GM23248 (cell line): ENCODE results near the gene SPATS1. TPM values are rescaled to one million over a fixed set of nuclear protein-coding genes. Genes with fewer than 3 reads are reported as not detected.

Source experiments
- DNase-seq: peaks from one replicate; pipeline ENCODE4 v3.0.0-alpha.2; 2015
- H2AFZ ChIP-seq: fragments of 200-600 bp; sonication (generic); 2 replicates; pipeline ENCODE4 v1.6.1; 2016; ENCODE audit warnings: antibody characterized with exemption
- H3F3A ChIP-seq: fragments of 200-600 bp; sonication (generic); 2 replicates; pipeline ENCODE4 v1.6.1; 2016; ENCODE audit warnings: mild to moderate bottlenecking, antibody characterized with exemption, mixed run types; ENCODE audit not compliant: insufficient read depth
- H3K27ac ChIP-seq: fragments of 200-600 bp; sonication (generic); 2 replicates; pipeline ENCODE4 v1.5.1; 2016; ENCODE audit warnings: mild to moderate bottlenecking
- H3K27me3 ChIP-seq: fragments of 200-600 bp; sonication (generic); replicated peaks from 2 replicates; pipeline ENCODE4 v1.6.1; 2016; ENCODE audit warnings: mild to moderate bottlenecking; ENCODE audit not compliant: insufficient read depth
- H3K36me3 ChIP-seq: fragments of 200-600 bp; sonication (generic); 2 replicates; pipeline ENCODE4 v1.6.1; 2016; ENCODE audit warnings: low read depth, mild to moderate bottlenecking
- H3K4me1 ChIP-seq: fragments of 200-600 bp; sonication (generic); 2 replicates; pipeline ENCODE4 v1.6.1; 2016; ENCODE audit warnings: mild to moderate bottlenecking; ENCODE audit not compliant: insufficient read depth
- H3K4me2 ChIP-seq: fragments of 200-600 bp; sonication (generic); one replicate; pipeline ENCODE4 v1.6.1; 2016; ENCODE audit warnings: mild to moderate bottlenecking; ENCODE audit not compliant: unreplicated experiment
- H3K4me3 ChIP-seq: fragments of 200-600 bp; sonication (generic); 2 replicates; pipeline ENCODE4 v1.5.1; 2016; ENCODE audit warnings: mild to moderate bottlenecking
- H3K79me2 ChIP-seq: fragments of 200-600 bp; sonication (generic); 2 replicates; pipeline ENCODE4 v1.6.1; 2016; ENCODE audit warnings: mild to moderate bottlenecking; ENCODE audit not compliant: insufficient read depth
- H3K9ac ChIP-seq: fragments of 200-600 bp; sonication (generic); 2 replicates; pipeline ENCODE4 v1.6.1; 2016; ENCODE audit warnings: mild to moderate bottlenecking
- H3K9me2 ChIP-seq: fragments of 200-600 bp; sonication (generic); 2 replicates; pipeline ENCODE4 v1.6.1; 2016; ENCODE audit warnings: mixed run types, mild to moderate bottlenecking, moderate library complexity; ENCODE audit not compliant: insufficient read depth
- H3K9me3 ChIP-seq: fragments of 200-600 bp; sonication (generic); one replicate; pipeline ENCODE4 v1.6.1; 2017; ENCODE audit warnings: low read depth
- H4K20me1 ChIP-seq: fragments of 200-600 bp; sonication (generic); 2 replicates; pipeline ENCODE4 v1.6.0; 2016; ENCODE audit not compliant: insufficient read depth
- EZH2 ChIP-seq: fragments of 200-600 bp; sonication (generic); IDR thresholded peaks from 2 replicates; pipeline ENCODE4 v1.6.1; 2018; ENCODE audit warnings: antibody characterized with exemption, mild to moderate bottlenecking; ENCODE audit not compliant: insufficient read depth, poor library complexity, severe bottlenecking
- EZH2phosphoT487 ChIP-seq: fragments of 200-600 bp; sonication (generic); IDR thresholded peaks from 2 replicates; pipeline ENCODE4 v1.6.1; 2018; ENCODE audit warnings: antibody characterized with exemption, moderate library complexity, mild to moderate bottlenecking, low read depth; ENCODE audit not compliant: insufficient read depth
- WGBS, 2 experiments: methylation state at CpG; one replicate each; pipeline ENCODE4 v1.1.6; 2015 to 2017; ENCODE audit warnings: low lambda C conversion rate in 2 of 2, low coverage in 1 of 2; ENCODE audit errors: missing lambda C conversion rate in 2 of 2; 5-methylcytosine and 5-hydroxymethylcytosine counted together
- in situ Hi-C: fragments of 300-500 bp; cut with MboI; formaldehyde crosslinking; loops from 2 replicates; pipeline ENCODE4 v1.15.0; 2020
- polyA plus RNA-seq: library from polyadenylated mRNA; unstranded; fragments of >200 nt; fragmentation: Nextera tagmentation; extraction: Ambion mirVana; gene quantifications from 2 replicates; pipeline ENCODE4 v1.2.1, GENCODE V29; 2016
- total RNA-seq: library from RNA; depleted of rRNA; stranded (reverse); fragments of >200 nt; shearing (Covaris generic); gene quantifications from 2 replicates; pipeline ENCODE4 v1.2.3, GENCODE V29; 2014

The SPATS1 gene
- total and polyA plus RNA-seq, 2 experiments from 2014 or later = not detected

DNA sequence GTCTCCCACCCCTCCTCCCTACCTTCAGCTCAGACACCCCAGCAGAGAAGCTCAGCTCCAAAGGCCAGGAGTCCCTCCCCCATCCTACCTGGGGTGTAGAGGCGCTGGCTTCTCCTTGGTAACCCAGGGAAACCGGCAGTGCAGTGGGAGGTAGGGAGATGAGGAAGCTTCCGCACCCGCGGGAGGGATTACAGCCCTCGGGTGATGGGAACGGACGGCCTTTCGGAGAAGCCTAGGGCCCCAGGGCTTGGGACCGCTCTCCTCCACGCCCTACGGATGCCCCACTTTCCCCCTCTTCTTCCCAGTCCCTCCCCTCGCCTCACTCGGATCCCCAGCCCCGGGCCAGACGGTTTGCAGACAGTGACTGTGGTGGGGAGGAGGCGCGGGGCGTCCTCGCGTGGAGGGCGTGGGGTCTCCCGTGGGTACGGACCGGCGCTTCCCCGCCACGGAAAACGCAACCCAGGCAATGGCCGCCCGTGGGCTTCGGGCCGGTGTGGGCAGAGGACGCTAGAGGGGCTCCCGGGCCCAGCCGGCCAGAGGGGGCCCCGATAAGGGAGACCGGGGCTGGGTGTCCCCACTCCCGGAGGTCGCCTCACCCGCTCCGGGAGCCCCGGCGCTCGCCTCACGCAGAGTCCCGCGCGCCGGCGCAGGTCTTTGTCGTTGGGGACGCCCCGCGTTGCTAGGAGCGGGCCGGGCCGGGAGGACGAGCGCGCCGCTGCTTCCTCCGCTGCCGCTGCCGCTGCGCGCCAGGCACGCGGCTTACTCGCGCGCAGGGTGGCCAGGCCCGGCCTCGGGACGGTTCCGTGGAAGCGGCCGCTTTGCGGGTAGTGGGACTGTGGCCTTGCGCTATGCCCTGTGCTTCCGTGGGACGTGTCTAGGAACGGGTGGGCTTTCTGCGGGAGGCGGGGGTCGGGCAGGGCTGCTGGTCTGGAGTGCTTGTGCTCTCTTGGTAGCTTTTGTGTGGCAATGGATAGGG, 45.1 kb upstream of the SPATS1 start:
- peaks cover 49% of the 10 kb centered on the region for H3K27me3 ChIP-seq
- WGBS, 2 experiments = 2 to 3% methylated on average over 61 to 63 of the region's 86 CpGs
- no peaks in the 10 kb centered on the region for H3K9me2 ChIP-seq

DNA sequence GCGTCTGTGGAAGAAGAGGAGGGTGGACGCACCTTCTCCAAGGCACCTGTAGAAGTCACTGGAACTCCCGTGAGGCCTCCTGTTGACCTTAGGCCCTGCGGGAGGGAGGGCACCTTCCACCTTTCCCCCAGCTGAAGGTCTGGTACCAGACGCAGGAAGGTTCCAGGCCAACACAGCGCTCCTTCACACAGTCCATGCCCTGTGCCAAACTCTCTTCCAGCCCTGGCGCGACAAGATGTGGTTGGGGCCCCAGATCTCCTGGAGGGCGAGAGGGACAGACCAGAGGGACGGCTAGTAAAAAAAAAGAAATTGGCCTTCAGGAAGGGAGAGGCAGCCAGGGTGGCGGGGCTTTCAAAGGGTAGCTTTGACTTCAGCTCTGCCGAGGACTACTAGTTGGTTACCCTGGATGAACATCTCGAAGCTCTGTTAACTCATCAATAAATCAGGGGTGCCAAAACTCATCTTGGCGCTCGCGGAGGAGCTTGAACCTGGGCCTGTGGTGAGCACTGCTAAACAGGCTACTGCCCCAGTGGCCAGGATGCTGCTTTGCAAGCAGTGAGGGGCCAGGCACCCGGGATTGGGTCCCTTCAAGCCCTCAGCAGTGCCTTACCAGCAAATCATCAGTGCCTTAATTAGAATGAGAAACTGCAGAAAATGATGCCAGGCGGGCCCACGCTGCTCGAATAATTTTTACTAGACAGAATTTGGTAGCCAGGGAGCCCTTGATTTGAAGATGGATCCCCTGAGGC, 44.2 kb upstream of the SPATS1 start:
- Histone ChIP-seq H4K20me1 (no peaks in the 10 kb centered on the region), H3K9me3 (no peaks in the 10 kb centered on the region), H2AFZ (no peak overlapping the region; the same call in 1 of the 2 replicates), H3K27me3 (peaks cover 43% of the 10 kb centered on the region), H3F3A (peaks cover 6% of the 10 kb centered on the region; the same call in 1 of the 2 replicates), H3K9ac (no peak overlapping the region), H3K4me1 (no peaks in the 10 kb centered on the region), H3K4me3 (no peak overlapping the region), H3K4me2 (no peak overlapping the region), H3K27ac (no peak overlapping the region), H3K9me2 (no peaks in the 10 kb centered on the region), H3K79me2 (no peaks in the 10 kb centered on the region), H3K36me3 (no peaks in the 10 kb centered on the region; the same call in 1 of the 2 replicates)
- 12 to 13% methylated on average over 19 to 20 of the region's 20 CpGs for WGBS, 2 experiments
- peak; percentile 16 for DNase-seq
- peak; percentile 76 for TF ChIP-seq EZH2
- no peak for TF ChIP-seq EZH2phosphoT487
- in situ Hi-C loops = no loop called here

More for the DNA sequence above, 45.1 kb upstream of the SPATS1 start:
- no peaks in the 10 kb centered on the region; the same call in 1 of the 2 replicates for H3K36me3 ChIP-seq
- H3K4me1 ChIP-seq = no peaks in the 10 kb centered on the region
- no peaks in the 10 kb centered on the region for H3K9me3 ChIP-seq
- peak; percentile 65 for DNase-seq
- H3K27ac ChIP-seq = no peak overlapping the region
- no peaks in the 10 kb centered on the region for H3K79me2 ChIP-seq
- H3K9ac ChIP-seq = no peak overlapping the region
- no peak overlapping the region; the same call in 1 of the 2 replicates for H2AFZ ChIP-seq
- no peaks in the 10 kb centered on the region for H4K20me1 ChIP-seq
- TF ChIP-seq EZH2 (no peak), EZH2phosphoT487 (0 out of 2 replicates have a peak, but pooled peaks have one; percentile 19)
- peaks cover 6% of the 10 kb centered on the region; the same call in 1 of the 2 replicates for H3F3A ChIP-seq
- in situ Hi-C loops = no loop called here
- H3K4me2 ChIP-seq = peak overlapping the region; percentile 44
- peak overlapping the region; percentile 62 for H3K4me3 ChIP-seq

DNA sequence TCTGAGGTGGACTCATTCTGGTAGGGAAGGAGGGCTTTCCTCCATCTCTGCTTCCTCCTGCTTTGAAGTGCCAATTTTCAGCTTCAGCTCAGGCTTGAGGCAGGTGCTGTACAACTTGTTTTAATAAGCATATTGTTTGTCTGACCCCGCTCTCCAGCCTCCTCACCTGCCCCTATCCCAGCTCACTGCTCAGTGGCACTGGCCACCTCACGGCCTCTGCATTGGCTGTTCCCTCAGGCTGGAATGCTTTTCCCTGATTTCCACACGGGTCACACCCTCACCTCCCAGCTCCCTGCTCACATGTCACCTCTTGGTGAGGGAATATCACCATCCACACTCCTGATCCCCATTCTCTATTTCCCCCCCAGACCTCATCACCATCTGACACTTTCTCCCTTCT, 43.6 kb upstream of the SPATS1 start:
- 64 to 67% methylated on average over 3 of the region's 3 CpGs for WGBS, 2 experiments

DNA sequence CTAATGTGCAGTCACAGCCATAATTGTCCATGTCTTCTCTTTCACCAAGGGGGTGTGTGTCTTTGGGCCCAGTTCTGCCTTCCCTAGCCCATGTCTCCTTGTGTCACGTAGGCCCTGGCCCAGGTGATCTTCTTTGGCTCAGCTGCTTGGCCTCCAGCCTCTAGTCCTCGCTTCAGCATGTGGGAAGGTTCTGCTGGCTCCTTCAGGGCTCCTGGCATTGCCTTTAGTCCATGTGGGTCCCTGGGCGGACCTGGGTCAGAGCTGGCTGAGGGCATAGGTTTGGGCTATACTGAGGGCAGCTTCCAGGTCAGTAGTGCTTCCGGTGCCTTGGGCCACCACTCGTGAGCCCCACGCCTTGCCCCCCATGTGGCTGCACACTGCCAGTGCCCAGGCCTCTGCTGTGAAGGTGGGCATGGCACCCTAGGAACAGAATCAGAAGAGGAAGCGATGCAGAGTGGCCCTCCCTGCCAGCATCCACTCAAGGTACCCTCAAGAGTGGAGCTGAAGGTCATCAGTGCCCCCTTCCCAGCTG, 42.1 kb upstream of the SPATS1 start:
- H3K27me3 ChIP-seq = peaks cover 32% of the 10 kb centered on the region

More for the DNA sequence above, 43.6 kb upstream of the SPATS1 start:
- Histone ChIP-seq H3F3A (peaks cover 6% of the 10 kb centered on the region; the same call in 1 of the 2 replicates), H3K4me3 (no peak overlapping the region), H3K4me1 (no peaks in the 10 kb centered on the region), H3K9me3 (no peaks in the 10 kb centered on the region), H3K27me3 (peaks cover 43% of the 10 kb centered on the region), H3K4me2 (no peak overlapping the region), H3K9me2 (no peaks in the 10 kb centered on the region), H3K79me2 (no peaks in the 10 kb centered on the region), H3K9ac (no peak overlapping the region), H4K20me1 (no peaks in the 10 kb centered on the region), H3K27ac (no peak overlapping the region), H2AFZ (no peak overlapping the region), H3K36me3 (no peaks in the 10 kb centered on the region; the same call in 1 of the 2 replicates)
- TF ChIP-seq EZH2phosphoT487 (no peak), EZH2 (no peak)
- no peak for DNase-seq
- in situ Hi-C loops = no loop called here

More for the DNA sequence above, 42.1 kb upstream of the SPATS1 start:
- in situ Hi-C loops = no loop called here
- no peak overlapping the region for H3K4me3 ChIP-seq
- no peaks in the 10 kb centered on the region for H3K79me2 ChIP-seq
- no peak overlapping the region for H3K9ac ChIP-seq
- 85 to 90% methylated on average over 7 of the region's 7 CpGs for WGBS, 2 experiments
- no peaks in the 10 kb centered on the region for H3K9me3 ChIP-seq
- H3K36me3 ChIP-seq = no peaks in the 10 kb centered on the region; the same call in 1 of the 2 replicates
- no peak overlapping the region for H3K4me2 ChIP-seq
- peaks cover 6% of the 10 kb centered on the region; the same call in 1 of the 2 replicates for H3F3A ChIP-seq
- H3K27ac ChIP-seq = no peak overlapping the region
- no peaks in the 10 kb centered on the region for H3K4me1 ChIP-seq
- H3K9me2 ChIP-seq = no peaks in the 10 kb centered on the region
- H4K20me1 ChIP-seq = no peaks in the 10 kb centered on the region
- TF ChIP-seq EZH2 (no peak), EZH2phosphoT487 (no peak)
- no peak overlapping the region for H2AFZ ChIP-seq
- DNase-seq = no peak
